C4-2B (cell line): ENCODE results near the gene UNC5C.
A peak's percentile ranks its signal among the peaks of the same experiment; 100 is the strongest.

ENCODE experiments used
- H3K27ac ChIP-seq: fragments of 450-650 bp; 2 replicates; pipeline ENCODE4 v1.5.1; 2017
- ZFX ChIP-seq: fragments of 450-650 bp; IDR thresholded peaks from 2 replicates; pipeline ENCODE4 v1.6.1; 2017
- TF ChIP-seq, protein P1 (sequence below): fragments of 450-650 bp; conservative IDR thresholded peaks from 2 replicates; pipeline ENCODE4 v1.5.1; 2017; ENCODE audit warnings: mild to moderate bottlenecking

The UNC5C gene

DNA sequence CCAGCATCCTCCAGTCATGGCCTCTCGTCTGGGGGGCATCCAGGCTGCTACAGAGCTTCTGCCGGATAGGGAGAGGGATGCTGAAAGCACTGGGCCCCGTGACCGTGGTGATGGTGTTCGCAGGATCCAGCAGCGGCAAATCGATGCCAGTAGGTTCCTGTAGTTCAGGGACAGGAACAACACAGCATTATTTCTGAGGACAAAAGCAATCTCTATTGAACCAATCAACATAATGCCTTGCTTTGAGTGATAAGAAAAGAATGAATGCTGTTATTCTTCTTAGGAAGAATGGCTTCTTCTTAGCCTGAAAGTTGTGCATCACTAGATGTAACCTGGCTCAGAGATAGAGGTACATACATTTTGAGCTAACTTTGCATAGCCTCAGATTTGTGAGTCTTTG, 378.6 kb downstream of the UNC5C start:
- TF ChIP-seq, protein P1, sequence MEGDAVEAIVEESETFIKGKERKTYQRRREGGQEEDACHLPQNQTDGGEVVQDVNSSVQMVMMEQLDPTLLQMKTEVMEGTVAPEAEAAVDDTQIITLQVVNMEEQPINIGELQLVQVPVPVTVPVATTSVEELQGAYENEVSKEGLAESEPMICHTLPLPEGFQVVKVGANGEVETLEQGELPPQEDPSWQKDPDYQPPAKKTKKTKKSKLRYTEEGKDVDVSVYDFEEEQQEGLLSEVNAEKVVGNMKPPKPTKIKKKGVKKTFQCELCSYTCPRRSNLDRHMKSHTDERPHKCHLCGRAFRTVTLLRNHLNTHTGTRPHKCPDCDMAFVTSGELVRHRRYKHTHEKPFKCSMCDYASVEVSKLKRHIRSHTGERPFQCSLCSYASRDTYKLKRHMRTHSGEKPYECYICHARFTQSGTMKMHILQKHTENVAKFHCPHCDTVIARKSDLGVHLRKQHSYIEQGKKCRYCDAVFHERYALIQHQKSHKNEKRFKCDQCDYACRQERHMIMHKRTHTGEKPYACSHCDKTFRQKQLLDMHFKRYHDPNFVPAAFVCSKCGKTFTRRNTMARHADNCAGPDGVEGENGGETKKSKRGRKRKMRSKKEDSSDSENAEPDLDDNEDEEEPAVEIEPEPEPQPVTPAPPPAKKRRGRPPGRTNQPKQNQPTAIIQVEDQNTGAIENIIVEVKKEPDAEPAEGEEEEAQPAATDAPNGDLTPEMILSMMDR, result no peak
- TF ChIP-seq ZFX, result no peak

DNA sequence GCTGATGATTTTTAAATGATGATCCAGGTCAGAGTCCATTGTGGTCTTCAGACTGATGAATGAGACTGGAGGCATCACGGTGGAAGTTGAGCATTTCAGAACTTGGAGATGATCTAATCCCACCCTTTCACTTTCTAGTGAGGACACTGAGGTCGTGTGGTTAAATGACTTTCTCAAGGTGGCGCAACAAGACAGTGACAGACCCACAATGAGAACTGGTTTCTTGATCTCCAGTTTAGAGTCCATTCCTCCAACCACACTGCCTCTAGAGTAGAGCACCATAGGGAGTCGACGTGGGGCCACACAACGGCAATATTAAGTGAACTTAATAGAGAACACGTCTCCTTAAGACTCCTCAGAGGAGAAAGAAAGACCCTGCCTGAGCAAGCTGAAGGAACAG, 381.0 kb downstream of the UNC5C start:
- TF ChIP-seq ZFX, result no peak
- TF ChIP-seq, protein P1, result no peak

More for the DNA sequence above, 378.6 kb downstream of the UNC5C start:
- H3K27ac ChIP-seq, result no peak overlapping the region

DNA sequence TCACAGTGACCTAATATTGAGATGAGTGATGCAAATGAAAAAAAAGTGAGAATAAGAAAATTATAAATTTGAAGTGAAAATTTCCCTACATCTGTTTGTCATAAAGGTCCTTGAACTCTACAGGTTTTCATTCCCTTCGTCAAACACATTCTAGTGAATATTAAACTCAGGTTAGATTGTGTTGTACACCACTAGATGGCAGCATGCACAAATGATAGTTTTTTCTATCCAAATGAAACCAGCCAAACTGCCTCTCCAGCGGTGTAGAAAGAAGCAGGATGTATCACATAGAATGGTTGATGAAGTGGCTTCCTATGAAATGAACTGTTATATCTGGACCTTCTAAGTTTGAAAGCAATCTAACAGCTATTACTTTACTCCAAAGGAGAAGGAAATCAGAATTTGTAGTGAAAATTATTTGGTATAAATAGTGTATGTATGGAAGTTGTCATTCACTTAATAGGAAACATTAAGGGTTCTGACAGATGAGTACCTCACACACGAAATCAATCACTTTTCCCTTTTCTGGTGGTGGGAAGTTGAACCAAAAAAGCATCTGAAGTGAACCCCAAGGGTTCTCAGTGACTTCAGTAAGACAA, 382.7 kb downstream of the UNC5C start:
- H3K27ac ChIP-seq, result no peak overlapping the region
- no peak for TF ChIP-seq ZFX
- TF ChIP-seq, protein P1, result peak; percentile 68

More for the DNA sequence above, 381.0 kb downstream of the UNC5C start:
- H3K27ac ChIP-seq, result no peak overlapping the region

DNA sequence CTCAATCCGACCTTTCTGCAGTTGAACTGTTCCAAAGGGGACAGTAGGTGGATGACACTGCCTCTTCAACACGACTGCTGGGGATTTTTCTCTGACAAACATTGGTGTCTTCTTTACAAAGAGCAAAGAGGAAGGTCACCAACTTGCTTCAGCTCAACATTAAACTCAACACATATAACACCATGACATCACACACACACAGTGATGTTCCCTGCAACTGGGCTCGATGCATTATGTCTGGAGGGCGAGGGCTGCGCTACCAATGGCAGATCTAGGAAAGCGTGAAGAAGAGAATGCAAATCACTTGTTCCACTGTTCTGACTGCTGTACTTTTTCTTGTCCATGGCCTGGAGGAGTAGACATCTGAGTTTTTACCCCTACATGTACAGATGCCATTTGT, 385.9 kb downstream of the UNC5C start:
- H3K27ac ChIP-seq, result no peak overlapping the region
- no peak for TF ChIP-seq ZFX
- TF ChIP-seq, protein P1, result no peak

DNA sequence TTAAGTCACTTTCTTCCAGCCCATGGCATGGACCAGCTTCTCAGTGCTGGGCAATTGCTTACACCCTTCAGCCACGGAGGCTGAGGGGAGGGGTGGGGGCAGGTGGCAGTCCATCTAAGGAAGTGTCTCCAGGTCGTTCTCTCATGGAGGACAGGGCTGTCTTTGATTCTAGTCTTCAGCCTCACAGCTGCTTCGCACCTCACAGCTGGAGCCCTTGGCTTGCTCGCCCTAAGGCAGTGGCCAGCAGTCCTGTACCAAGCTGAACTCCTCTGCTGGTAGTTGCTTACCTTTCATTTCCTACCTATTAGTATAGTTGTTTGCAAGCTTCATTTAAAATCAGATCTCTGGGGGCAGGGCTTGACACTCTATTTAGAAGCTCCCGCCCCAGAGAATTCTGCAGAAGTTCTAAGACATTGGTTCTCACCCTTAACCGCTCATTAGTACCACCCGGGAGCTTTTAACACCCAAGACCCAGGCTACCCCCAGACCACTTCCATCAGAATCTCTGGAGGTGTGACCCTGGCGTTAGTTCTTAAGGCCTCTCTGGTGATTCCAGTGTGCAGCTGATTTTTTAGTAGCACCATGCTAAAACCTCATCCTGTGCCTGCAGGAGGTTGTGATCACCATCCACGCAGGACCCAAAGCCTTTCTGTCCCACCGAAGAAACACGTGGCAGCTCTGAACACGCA, 386.8 kb downstream of the UNC5C start:
- TF ChIP-seq, protein P1, result no peak
- no peak for TF ChIP-seq ZFX
- no peak overlapping the region for H3K27ac ChIP-seq

DNA sequence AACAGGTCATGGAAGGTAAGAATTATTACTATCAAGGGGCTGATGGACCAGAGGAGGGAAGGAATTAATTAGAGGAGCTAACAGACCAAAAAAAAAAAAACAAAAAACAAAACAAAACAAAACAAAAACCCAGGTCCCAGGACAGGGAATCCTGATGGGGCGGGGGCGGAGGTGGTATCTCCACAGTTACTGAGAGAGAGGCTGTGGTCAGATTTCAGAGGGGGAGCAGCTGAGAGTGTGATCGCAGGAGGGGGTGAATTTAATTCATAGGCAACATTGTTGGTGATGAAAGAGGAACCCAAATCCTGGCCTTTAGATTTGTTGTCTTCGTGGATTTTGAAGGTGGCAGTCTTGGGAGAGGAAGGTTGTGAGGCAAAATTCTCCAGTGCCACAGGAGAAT, 389.4 kb downstream of the UNC5C start:
- TF ChIP-seq ZFX, result no peak
- TF ChIP-seq, protein P1, result no peak
- H3K27ac ChIP-seq, result no peak overlapping the region

DNA sequence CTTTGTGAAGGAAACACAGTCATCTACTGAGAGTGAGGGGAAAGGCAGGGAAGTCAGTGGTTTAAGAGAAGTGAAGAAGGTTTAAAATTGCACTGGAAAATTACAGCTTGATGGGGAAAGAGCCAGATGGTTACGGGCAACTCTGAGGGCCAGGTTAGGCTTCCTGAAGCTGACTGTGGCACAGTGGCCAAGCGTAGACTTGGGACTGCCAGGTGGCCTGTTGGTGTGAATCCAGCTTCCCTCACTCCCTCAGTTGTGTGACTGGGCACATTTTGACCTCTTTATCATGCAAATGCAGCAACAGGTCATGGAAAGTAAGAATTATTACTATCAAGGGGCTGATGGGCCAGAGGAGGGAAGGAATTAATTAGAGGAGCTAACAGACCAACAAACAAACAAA, 390.1 kb downstream of the UNC5C start:
- H3K27ac ChIP-seq, result no peak overlapping the region
- no peak for TF ChIP-seq ZFX
- TF ChIP-seq, protein P1, result no peak
